HG03432 (cell line): ENCODE data around the gene HSD3B7.
"Not testable (repeated sequence)": the region's sequence is repeated elsewhere in the genome, so short reads cannot be mapped to it uniquely, and the experiment has no call there.

Source experiments
- ATAC-seq: cut with Tn5 transposase; IDR thresholded peaks from one replicate; pipeline ENCODE4 v1.9.1; 2021; ENCODE audit warnings: mild to moderate bottlenecking, moderate library complexity; ENCODE audit not compliant: unreplicated experiment

Gene HSD3B7

GRCh38 chr16:30998852-30999761, 14.1 kb downstream of the HSD3B7 start:
- ATAC-seq = no peak

- no peak for ATAC-seq
Measured at GRCh38 chr16:31000671-31001382, 15.8 kb downstream of the HSD3B7 start.

DNA sequence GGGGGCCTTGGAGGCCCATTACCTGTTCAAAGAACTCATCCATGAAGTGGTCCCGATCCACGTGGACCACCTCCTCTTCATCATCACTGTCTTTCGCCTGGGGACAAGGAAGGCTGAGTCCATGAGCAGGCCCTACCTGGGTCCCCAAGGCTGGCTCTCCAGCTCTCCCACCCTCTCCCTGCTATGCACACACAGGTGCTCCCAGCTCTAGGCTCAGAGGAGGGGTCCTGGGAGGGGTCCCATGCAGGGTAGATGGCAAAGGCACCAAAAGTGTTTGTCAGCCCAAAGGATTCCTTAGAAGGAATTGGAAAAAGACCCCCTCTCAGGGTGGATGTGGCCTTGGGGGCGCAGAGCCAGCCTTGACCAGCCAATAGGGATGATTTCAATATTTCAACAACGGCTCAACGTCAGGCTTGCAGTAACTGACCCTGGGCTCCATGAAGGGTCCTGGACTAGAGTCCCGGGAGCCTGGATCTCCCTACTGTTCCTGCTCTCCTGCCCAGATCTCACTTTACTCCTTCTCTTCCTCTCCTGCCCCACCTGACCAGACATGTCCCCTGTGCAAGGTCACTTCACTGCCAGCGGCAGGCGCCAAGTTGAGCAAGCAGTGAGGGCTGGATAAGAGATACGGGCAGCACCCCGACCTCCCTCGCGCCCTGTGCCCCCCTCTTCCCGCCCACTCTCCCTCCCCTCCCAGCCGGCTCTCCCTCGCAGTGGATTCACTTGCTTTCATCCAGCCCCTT, 16.7 kb downstream of the HSD3B7 start:
- ATAC-seq = no peak

DNA sequence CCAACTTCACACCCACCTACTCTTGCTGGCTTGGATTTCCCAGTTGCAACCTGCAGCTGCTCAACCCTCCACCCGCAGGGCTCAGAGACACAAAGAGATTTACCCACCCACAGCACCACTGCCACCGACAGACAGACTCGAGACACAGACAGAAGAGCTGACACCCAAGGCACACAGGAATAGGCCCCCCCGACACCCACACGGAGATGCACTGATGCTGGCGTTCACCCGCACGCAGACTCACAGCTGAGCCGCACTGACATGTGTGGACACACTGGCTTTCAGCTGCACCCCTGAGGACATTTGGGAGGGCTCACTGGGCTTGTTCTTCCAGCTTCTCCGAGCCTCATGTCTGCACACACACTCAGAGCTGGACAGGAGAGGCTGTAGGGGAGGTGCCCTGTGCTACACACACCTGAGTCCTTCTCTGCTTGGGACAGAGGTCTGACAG, 17.3 kb downstream of the HSD3B7 start:
- no peak for ATAC-seq

DNA sequence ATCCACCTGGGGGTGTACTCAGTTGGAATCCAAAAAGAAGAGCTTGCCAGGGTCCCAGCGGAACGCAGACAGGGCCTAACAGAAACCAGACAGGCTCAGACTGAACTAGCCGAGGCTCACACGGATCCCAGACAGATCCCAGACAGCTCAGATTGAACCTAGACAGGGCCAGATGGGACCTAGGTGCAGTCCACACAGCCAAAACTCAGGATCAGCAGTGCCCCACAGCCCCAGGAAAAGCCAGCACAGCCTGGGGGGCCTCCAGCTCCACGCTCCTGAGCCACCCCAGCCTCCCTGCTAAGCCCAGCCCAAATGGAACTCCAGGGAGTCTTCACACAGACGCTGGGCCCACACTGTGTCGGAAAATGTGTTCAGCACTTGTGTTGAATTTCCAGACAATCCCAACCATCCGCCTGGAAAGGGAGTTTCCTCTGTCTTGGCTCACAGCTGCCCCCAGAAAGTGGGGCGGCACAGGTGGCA, 17.9 kb downstream of the HSD3B7 start:
- no peak for ATAC-seq

- no peak for ATAC-seq
Measured at GRCh38 chr16:31003744-31004143, 18.7 kb downstream of the HSD3B7 start.

DNA sequence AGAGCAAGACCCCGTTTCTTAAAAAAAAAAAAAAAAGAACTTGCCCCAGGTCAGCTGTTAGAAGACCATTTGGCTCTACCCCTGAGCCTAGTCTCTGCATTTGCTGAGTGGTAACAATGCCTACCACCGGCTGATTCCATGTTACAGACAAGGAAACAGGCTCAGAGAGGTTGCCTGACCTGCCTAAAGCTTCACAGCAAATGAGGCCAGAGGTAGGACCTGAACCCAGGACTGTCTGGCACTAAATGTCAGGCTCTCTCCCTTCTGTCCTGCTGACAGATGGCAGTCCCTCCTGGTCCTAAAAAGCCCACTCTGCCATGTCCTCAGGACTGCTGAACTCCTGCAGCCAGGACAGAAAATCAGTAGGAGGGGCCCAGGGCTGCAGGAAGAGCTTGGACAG, 19.7 kb downstream of the HSD3B7 start:
- no peak for ATAC-seq

DNA sequence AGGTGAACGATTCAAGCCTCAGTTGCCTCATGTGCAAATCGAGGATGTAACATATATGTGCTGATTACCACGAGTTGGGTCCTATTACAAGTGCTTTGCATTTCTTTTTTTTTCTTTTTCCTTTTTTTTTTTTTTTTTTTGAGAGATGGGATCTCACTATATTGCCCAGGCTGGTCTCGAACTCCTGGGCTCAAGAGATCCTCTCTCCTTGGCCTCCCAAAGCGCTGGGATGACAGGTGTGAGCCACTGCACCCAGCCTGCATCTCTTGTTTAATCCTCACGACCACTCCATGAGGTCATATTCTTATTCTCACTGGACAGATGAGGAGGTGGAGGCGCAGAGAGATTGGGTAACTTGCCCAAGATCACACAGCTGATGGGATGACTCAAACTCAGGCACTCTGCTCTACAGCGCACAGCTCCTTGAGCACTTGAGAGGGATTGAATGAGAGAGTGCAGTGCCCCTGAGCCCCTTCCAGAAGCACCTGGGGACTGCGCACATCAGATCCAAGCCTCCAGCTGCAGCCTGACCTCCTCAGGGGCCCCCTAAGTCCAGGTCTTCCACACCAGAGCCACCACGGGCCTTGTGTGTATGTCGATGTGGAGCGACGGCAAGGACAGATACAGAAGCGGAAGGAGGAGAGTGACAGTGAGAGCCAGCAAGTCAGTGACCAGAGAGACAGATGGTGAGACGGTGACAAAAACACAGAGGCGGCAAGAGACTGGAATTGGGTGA, 20.5 kb downstream of the HSD3B7 start:
- no peak for ATAC-seq

- no peak for ATAC-seq
Measured at GRCh38 chr16:31006086-31006385, 21.0 kb downstream of the HSD3B7 start.

GRCh38 chr16:31006589-31006988, 21.6 kb downstream of the HSD3B7 start:
- no peak for ATAC-seq

GRCh38 chr16:31007684-31008083, 22.7 kb downstream of the HSD3B7 start:
- ATAC-seq = no peak

GRCh38 chr16:31008149-31008548, 23.1 kb downstream of the HSD3B7 start:
- ATAC-seq = no peak

DNA sequence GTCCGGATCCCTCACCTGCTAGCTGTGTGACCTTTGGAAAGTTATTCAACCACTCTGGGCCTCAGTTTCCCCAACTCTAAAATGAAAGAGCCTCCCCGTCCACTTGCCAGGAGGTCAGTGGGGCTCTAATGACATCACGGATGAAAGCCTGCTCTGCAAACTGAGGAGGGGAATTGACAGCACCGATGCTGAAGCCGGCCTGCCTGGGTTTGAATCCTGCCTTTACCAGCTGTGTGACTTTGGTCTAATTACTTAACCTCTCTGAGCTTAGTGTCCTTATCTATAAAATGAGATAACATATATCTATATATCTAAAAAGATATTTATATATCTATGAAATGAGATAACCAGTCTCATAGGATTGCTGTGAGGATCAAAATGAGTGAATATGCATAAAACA, 23.5 kb downstream of the HSD3B7 start:
- no peak for ATAC-seq

GRCh38 chr16:31009120-31009519, 24.1 kb downstream of the HSD3B7 start:
- no peak for ATAC-seq

DNA sequence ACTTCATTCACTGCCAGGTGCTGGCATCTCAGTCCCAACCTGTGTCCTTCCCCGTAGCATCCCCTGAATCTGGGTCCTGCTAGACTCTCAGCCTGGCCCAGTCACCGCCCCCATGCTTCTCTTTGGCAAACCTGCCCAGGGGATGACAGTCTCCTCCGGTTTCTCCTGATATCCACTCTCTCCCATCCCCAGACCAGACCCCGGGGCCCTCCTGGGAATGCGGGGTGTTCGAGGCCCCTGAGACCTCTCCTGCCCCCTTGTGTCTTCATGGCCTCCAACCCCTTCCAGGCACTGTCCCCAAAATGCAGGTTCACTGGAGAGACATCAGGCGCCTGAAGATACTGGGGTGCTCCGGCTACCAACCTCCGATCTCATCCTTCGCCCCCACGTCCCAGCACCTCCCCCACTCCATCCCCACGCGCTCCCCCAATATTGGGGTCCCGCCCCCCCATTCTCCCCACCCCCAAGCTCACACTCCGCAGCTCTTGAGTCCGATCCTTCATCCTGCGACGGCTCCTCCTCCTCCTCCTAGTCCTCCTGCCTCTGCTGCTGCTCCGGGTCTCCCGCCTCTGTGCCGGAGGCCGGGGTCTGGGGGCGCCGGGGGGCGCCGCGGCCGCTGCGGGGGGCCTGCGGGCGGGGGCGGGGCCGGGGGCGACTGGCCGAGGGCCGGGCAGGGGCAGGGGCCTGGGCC, 25.0 kb downstream of the HSD3B7 start:
- ATAC-seq = no peak

DNA sequence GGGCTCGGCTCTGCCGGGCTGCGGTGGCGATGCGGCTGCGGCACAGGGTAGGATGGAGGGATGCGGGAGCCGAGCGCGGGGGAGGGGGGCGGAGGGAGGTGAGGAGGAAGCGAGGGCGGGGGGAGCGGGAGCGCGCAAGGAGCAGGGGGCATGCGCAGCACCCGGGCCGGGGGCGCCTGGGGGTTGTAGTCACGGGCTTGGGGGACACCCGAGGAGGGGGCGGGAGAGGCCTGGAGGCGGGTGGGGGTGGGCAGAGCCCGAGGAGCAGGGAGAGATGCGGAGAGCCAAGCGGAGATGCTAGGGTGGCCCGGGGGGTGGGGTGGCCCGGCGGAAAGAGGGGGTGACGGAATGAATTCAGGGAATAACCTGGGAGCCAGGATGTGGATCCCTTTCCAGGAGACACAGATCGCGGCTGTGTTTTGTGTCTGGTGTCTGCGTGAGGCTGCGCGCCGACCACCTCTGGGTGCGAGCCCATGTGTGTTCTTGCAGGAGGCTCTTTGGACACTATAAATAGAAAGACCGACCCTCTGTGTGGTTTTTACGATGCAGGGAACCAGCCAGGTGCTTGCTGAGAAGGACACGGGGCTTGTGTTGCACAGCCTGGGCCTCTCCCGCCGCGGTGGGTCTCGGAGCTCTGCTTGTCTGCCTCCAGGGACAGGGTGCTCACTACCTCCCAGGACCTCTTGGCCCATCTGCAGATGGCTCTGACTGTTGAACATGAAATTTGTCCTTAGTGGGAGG, 25.7 kb downstream of the HSD3B7 start, which contains the start of gene STX1B:
Gene STX1B (minus strand): TSS at position 54 of the 741 bp plus-strand sequence. CDS start 242 bp downstream, outside the sequence.
- ATAC-seq = no peak

DNA sequence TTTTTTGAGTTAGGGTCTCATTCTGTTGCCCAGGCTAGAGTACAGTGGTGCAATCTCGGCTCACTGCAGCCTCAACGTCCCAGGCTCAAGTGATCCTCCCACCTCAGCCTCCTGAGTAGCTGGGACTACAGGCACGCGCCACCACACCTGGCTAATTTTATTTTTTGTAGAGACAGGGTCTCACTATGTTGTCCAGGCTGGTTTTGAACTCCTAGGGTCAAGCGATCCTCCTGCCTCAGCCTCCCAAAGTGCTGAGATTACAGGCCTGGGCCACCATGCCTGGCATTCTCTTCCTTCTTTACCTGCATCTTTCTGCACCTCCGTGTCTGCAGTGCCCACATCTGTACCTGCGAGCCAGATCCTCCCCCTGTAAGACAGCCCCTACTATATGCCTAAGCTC, 26.8 kb downstream of the HSD3B7 start:
- not testable (repeated sequence) for ATAC-seq

DNA sequence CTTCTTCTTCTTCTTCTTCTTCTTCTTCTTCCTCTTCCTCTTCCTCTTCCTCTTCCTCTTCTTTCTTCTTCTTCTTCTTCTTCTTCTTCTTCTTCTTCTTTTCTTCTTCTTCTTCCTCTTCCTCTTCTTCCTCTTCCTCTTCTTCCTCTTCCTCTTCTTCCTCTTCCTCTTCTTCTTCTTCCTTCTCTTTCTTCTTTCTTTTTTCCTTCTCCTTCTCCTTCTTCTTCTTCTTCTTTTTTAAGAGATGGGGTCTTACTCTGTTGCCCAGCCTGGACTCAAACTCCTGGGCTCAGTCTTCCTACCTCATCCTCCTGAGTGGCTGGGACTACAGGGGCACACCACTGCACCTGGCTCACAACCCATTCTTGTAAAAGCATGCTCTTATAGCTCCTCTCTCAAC, 28.3 kb downstream of the HSD3B7 start:
- ATAC-seq = not testable (repeated sequence)

- no peak for ATAC-seq
Measured at GRCh38 chr16:31016018-31016417, 31.0 kb downstream of the HSD3B7 start.
